ENCODE results near the gene GLRA2.

Gene GLRA2

DNA sequence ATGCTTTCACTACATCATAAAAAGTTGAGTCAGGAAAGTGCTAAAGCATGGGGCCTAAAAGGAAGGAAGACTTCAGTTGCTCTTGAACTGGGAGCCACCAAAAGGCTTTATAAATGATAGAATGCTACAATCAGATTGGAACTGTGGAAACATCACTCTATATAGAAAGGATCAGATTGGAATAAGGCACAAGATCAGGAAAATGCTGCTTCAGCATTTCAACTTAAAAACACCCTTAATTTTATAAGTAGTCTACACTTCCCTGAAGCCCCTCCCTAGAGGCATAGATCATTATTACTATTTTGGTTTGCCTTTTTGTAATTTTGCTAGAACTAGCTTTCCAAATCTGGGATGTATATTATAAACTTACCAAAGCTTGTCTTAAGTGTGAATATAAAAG lies 172.8 kb downstream of the GLRA2 start:
- DNase-seq (ENCODE audit: low read depth): no peak

DNA sequence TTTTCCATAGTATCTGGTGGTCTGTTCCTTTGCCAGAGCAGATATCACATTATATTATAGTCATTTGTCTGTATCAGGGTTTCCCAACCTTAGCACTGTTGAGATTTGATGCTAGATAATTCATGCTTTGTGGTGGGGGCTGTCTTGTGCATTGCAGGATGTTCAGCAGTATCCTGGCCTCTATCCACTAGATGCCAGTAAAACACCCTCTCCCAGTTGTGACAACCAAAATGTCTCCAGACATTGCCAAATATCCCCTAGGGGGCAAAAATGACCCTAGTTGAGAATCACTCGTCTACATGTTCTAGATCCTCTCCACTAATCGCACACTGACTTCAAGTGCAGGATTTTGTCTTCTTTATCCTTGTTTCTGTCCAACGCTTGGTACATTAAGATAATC lies 182.8 kb downstream of the GLRA2 start:
- no peak for DNase-seq (ENCODE audit: low read depth)

DNA sequence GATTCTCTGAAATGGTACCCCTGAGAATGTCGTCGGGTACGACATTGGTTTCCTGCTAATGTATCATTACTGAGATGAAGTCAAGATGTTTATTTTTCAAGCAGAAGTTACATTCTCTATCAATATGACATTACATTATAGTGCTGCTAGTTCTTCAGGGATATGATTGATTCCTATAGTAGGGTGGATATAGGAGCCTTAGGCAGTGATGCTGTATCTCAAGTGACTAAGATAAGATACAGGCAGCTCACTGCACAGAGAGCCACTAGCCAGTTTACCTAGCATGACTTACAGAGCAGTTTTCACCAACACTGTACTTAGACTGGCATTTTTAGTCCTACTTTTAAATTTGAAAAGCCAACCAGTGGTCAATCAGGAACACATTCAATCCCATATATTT lies 188.6 kb downstream of the GLRA2 start:
- no peak for DNase-seq (ENCODE audit: low read depth)

DNA sequence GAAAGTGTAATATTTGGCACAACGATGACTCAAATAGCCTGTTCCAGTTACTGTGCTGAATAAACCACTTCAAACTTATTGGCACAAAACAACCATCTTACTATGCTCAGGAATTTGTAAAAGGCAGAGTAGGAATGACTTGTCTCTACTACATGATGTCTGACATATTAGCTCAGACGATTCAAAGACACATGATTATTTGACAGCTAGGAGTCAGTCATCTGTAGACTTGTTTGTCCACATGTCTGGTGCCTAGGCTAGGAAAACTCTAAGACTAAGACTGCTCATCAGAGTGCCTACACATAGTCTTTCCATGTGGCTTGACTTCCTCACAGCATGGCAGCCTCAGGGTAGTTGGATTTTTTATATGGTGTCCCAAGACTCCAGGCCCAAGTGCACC lies 189.1 kb downstream of the GLRA2 start:
- DNase-seq (ENCODE audit: low read depth): no peak

DNA sequence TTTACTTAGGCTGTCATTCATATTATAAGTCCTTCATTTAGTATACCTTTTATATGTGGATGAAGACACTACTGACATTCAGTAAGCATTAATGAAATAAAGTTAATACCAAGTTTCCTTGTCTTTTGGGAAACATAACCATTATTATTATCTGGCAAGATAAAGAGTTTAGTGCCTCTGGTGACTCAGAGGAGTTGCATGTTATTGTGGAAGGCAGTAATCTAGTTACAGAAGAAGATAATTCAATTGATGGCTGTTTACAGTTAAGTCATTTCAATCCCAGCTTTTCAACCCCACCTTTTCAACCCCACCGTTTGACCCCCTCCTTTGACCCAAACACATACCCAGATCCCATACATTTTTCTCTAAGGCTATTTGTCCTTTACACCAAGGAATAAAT lies 199.7 kb downstream of the GLRA2 start:
- DNase-seq (ENCODE audit: low read depth): no peak

DNA sequence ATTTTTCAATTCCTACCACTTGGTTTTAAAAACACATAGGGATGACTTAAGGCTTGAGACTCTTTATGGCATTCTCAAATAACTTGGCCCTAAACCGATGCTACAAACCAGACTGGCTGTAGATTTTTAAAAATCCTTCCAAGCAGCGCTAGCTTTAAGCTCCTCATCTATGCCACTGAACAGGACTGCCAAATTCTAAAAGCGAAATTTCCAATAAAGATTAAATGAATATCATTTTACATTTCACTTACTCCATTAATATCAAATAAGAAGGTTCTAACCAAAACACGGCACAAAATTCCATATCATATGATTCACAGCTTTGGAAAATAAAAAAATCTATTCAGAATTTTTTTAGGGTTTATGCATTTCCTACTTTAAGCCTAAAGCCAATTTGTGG lies 209.3 kb downstream of the GLRA2 start:
- DNase-seq (ENCODE audit: low read depth): no peak

DNA sequence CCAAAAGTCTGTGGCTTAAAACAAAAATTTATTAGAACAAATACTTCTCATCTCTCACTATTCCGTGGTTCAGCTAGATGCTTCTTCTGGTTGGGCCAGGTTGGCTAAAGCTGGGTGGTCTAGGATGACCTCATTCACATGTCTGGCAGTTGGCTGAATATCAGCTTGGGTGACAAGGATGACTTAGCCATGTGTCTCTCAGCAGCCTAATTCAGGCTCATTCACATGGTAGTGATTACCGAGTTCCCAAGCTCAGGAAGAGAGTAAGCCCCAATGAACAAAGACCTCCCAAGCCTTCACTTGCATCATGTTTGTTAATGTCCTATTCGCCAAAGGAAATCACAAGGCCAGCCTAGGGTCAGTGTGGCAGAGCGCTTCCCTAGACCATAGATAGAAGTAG lies 224.1 kb downstream of the GLRA2 start:
- DNase-seq (ENCODE audit: low read depth): no peak

DNA sequence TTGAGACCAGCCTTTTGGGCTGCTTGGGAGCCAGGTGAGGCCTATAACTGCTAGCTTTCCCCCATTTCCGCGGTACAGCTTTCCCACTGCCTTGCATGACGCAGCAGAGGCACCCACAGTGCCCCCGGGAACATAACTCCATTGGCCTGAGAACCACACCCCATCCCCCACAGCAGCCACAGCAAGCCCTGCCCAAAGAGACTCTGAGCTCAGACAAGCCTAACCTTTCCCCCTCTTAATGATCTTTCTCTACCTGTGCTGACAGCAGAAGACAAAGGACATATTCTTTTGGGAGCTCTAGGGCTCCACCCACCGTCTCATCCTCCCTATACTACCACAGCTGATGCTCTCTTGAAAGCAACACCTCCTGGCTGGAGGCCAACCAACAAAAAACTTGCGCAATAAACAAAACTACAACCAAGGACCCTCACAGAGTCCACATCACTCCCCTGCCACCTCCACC lies 228.7 kb downstream of the GLRA2 start:
- DNase-seq (ENCODE audit: low read depth): no peak

DNA sequence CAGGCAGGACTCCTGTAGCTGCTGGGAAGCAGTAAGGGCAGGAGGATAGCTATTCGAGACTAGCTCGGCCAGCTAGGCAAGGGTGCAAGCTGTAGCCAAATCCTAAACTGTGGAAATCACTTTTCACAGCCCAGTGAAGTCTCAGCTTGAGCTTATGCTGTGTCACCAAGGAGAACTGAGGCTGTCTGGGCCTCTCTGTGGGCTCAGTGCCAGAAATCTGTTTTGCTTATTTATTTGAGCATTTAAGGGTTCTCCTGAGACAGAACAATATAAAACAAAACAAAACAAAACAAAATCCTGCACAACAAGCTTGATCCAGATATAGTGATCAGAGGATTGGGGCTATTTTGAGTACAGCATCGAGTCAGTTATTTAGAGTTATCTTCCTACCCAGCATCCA lies 246.1 kb downstream of the GLRA2 start:
- DNase-seq (ENCODE audit: low read depth): no peak

DNA sequence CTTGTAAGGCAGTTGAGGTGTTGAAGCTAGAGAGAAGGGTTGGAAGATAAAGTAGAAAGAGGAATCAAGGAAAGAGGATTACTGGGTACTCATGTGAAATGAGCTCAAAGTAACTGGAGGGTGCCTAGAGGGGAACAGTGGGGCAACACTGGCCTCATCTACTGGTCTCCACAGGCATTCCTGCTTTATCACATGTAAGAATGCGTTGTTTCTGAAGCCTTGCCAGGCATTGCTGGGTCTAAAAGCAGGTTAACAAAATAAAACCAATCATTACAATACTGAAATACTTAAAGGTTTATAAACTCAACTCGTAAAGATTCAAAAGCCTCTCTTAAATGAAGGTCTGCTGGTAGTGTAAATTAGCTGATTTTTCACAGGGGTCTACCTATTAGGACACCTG lies 247.6 kb downstream of the GLRA2 start:
- no peak for DNase-seq (ENCODE audit: low read depth)

DNA sequence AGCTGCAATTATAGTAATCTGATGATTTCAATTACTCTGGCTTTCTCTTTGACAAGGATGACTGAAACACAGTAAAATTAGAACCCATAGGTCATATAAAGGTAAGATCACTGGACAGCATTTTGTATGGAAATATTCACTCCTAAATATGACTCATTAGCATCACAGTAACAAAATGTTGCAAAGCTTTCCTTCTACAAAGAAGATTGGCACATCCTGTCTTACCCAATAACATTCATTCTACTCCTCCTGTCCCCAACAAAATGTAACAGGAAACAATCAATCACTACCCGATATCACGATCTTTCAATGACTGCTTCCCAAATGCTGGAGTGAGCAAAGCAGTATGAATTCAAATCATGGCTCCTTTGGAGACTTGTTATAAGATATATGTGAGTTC lies 248.2 kb downstream of the GLRA2 start:
- DNase-seq (ENCODE audit: low read depth): no peak

DNA sequence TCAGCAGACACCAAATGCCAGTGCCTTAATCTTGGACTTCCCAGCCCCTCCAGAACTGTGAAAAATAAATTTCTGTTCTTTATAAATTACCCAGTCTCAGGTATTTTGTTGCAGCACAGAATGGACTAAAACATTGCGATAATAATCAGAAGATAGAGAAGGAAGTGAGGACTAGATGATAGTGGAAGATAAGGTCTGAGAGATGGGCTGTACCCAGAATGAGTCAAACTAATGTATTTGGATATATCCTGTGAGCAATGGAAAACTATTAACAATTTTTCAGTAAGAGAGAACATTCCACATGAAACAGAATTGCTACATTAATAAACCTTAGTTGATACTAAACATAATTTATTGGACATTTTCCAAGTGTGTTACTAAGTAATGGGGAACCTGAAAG lies 250.2 kb downstream of the GLRA2 start:
- DNase-seq (ENCODE audit: low read depth): no peak
